RWPE1 (cell line): Measurements from ENCODE around the gene NPM3.
A peak's percentile ranks its signal among the peaks of the same experiment; 100 is the strongest.

Source experiments
- CTCF ChIA-PET: fragments of 350-600 bp; sonication (Branson Sonifier 250); formaldehyde crosslinking; extraction: SDS; loops from one replicate; lab custom pipeline; 2021; lab: Yijun Ruan, JAX
- POLR2A ChIA-PET: fragments of 400-600 bp; formaldehyde crosslinking; extraction: SDS; loops from one replicate; lab custom pipeline; 2020; ENCODE audit warnings: antibody characterized with exemption; ENCODE audit not compliant: low non-redundant PET; lab: Yijun Ruan, JAX
- DNase-seq: peaks from one replicate; pipeline ENCODE4 v3.0.0; 2012; ENCODE audit warnings: low spot score
- H3K27ac ChIP-seq: fragments of 450-650 bp; 2 replicates; pipeline ENCODE4 v1.5.1; 2017
- TF ChIP-seq, protein P1 (sequence below): fragments of 450-650 bp; conservative IDR thresholded peaks from 2 replicates; pipeline ENCODE4 v1.5.1; 2017; ENCODE audit warnings: low read depth, mild to moderate bottlenecking

The NPM3 gene

DNA sequence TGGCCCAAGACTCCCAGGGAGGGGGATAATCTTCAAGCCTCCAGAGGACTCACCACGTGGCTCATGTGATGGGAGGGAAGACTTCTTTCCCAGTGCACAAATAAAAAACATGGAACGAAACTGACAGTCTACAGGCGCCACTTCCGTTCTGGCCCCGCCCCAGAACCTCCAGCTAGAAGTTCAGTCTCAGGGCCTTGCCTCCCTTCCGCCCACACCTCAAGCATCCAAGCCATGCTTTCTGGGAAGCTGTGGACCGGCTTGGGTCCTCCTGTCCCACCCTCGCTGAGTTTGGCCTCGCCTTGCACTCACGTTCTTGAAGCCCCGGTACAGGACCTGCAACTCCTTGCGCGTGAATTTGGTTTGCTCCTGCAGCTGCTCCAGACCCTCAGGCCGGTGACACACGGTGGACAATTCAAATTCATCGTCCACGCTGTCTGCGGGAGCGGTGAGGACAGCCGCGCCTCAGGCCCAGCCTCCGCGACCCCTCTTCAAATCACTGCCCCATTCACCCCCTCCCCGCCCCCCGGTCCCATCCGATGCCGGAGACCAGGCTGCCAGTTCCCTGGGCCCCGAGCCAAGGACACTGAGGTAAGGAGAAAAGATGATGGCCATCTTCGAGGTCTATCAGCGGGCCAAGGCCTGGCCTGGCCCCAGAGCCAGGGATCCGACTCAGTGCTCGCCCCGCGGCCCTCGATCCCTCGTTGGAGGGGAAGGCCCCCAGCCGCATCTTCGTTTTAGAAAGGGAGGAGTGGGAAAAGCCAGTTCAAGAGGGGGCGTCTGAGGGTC, 45.7 kb upstream of the NPM3 start:
- TF ChIP-seq, protein P1, sequence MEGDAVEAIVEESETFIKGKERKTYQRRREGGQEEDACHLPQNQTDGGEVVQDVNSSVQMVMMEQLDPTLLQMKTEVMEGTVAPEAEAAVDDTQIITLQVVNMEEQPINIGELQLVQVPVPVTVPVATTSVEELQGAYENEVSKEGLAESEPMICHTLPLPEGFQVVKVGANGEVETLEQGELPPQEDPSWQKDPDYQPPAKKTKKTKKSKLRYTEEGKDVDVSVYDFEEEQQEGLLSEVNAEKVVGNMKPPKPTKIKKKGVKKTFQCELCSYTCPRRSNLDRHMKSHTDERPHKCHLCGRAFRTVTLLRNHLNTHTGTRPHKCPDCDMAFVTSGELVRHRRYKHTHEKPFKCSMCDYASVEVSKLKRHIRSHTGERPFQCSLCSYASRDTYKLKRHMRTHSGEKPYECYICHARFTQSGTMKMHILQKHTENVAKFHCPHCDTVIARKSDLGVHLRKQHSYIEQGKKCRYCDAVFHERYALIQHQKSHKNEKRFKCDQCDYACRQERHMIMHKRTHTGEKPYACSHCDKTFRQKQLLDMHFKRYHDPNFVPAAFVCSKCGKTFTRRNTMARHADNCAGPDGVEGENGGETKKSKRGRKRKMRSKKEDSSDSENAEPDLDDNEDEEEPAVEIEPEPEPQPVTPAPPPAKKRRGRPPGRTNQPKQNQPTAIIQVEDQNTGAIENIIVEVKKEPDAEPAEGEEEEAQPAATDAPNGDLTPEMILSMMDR: no peak
- POLR2A ChIA-PET: no interaction called here
- CTCF ChIA-PET: no interaction called here
- DNase-seq: no peak
- peak overlapping the region; percentile 80 for H3K27ac ChIP-seq

- TF ChIP-seq, protein P1: no peak
- H3K27ac ChIP-seq: peak overlapping the region; percentile 80; the same call in 1 of the 2 replicates
- ChIA-PET POLR2A (no interaction called here), CTCF (interaction anchor here (0.8 to 1.3 kb wide), 2 partner anchors 9 to 10 kb away, joined by 3 read pairs; partner anchors contain the start of gene OGA)
- no peak for DNase-seq
Observed at GRCh38 chr10:101827919-101828600, 44.8 kb upstream of the NPM3 start.

DNA sequence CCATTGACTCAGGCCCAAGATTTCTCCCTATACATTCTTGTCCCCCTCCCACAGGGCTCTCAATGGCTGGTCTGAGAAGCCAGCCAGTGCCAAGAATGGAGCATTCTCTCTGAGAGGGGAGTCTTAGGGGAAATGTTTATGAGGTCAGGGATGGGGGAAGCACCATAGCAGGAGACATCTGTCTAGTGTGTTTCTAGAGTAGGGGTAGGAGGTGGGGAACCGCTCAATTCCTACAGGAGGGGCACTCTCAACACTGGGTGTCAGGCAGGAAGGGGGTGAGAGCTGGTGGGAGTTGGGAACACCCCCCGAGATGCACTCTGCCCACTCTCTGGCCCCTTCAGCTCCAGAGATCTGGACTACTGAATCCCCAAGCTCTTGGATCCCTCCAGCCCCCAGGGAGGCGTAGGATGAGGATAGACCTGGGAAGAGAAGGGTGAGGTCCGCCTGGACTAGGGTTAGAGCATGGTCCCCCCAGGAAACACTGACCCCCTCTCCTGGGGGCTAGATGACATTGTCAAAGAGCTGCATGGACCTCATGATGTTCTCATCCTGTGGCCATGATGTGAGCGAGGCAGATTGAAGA, 43.7 kb upstream of the NPM3 start:
- no peak overlapping the region for H3K27ac ChIP-seq
- no peak for DNase-seq
- ChIA-PET CTCF (interaction anchor here (0.7 to 1.3 kb wide), 3 partner anchors 10 to 192 kb away, joined by 3 to 4 read pairs (median 3); no protein-coding TSS in a partner anchor), POLR2A (no interaction called here)
- TF ChIP-seq, protein P1: no peak

GRCh38 chr10:101824736-101825135, 41.5 kb upstream of the NPM3 start:
- DNase-seq: no peak
- ChIA-PET POLR2A (no interaction called here), CTCF (interaction anchor here (3.0 kb wide), 1 partner anchor 16 kb away, joined by 9 read pairs; no protein-coding TSS in a partner anchor)
- TF ChIP-seq, protein P1: no peak
- no peak overlapping the region for H3K27ac ChIP-seq

GRCh38 chr10:101818872-101819633, 35.8 kb upstream of the NPM3 start:
- POLR2A ChIA-PET: interaction anchor here (0.7 kb wide), 2 partner anchors 36 to 80 kb away, joined by 3 read pairs; partner anchors contain the start of gene NPM3
- H3K27ac ChIP-seq: peak overlapping the region; percentile 95
- peak; percentile 39 for DNase-seq
- CTCF ChIA-PET: interaction anchor here (0.6 to 2.0 kb wide), 6 partner anchors 14 to 66 kb away, joined by 3 to 10 read pairs (median 4); no protein-coding TSS in a partner anchor
- TF ChIP-seq, protein P1: no peak
